ACC112 (cell line): ENCODE measurements around the gene RAB38.

Source experiments
- H2AFZ ChIP-seq: fragments of 200-600 bp; sonication (generic); one replicate; pipeline ENCODE4 v1.6.0; 2017; ENCODE audit warnings: antibody characterized with exemption, low read length; ENCODE audit not compliant: unreplicated experiment
- H3K27ac ChIP-seq: fragments of 200-600 bp; sonication (generic); 2 replicates; pipeline ENCODE4 v1.5.1; 2014; ENCODE audit warnings: low read depth, mild to moderate bottlenecking, antibody characterized with exemption, low read length, moderate library complexity
- H3K27me3 ChIP-seq: fragments of 200-600 bp; sonication (generic); 2 replicates; pipeline ENCODE4 v1.6.1; 2014; ENCODE audit warnings: mild to moderate bottlenecking, antibody characterized with exemption, low read length, moderate library complexity, mixed read lengths; ENCODE audit not compliant: insufficient read depth
- H3K36me3 ChIP-seq: fragments of 200-600 bp; sonication (generic); 2 replicates; pipeline ENCODE4 v1.6.1; 2016; ENCODE audit warnings: mild to moderate bottlenecking, antibody characterized with exemption, low read length, moderate library complexity, mixed read lengths; ENCODE audit not compliant: insufficient read depth
- H3K4me1 ChIP-seq: fragments of 200-600 bp; sonication (generic); one replicate; pipeline ENCODE4 v1.6.1; 2016; ENCODE audit warnings: low read length, mixed read lengths; ENCODE audit not compliant: insufficient read depth, unreplicated experiment, control insufficient read depth
- H3K4me3 ChIP-seq: fragments of 200-600 bp; sonication (generic); 2 replicates; pipeline ENCODE4 v1.5.1; 2014; ENCODE audit warnings: mild to moderate bottlenecking, low read depth, low read length
- H3K79me2 ChIP-seq: fragments of 200-600 bp; sonication (generic); one replicate; pipeline ENCODE4 v1.6.0; 2016; ENCODE audit warnings: low read length; ENCODE audit not compliant: control insufficient read depth, unreplicated experiment, insufficient read depth

Gene RAB38

DNA sequence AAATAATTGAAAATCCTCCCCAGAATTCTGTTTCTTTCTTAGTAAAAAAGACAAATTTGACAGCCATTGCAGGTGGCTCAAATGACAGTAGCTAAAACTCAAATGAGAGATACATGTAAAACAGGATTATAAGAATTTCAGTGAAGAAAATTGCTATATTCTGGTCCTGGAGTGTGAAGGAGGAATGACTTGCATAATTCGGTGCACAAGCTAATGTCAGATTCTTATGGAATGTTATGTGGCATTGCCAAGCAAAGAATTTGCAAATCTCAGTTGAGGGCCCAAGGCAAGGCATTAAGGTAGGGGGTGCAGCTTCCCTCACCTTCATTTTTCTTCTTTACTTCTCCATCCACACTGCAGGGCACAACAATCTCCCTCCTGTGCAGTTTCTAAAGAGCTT lies 35.4 kb downstream of the RAB38 start:
- Histone ChIP-seq H3K27ac (no peak overlapping the region), H3K79me2 (no peaks in the 10 kb centered on the region), H2AFZ (no peak overlapping the region), H3K36me3 (no peaks in the 10 kb centered on the region), H3K4me1 (no peaks in the 10 kb centered on the region), H3K4me3 (no peak overlapping the region), H3K27me3 (no peaks in the 10 kb centered on the region; the same call in 1 of the 2 replicates)

DNA sequence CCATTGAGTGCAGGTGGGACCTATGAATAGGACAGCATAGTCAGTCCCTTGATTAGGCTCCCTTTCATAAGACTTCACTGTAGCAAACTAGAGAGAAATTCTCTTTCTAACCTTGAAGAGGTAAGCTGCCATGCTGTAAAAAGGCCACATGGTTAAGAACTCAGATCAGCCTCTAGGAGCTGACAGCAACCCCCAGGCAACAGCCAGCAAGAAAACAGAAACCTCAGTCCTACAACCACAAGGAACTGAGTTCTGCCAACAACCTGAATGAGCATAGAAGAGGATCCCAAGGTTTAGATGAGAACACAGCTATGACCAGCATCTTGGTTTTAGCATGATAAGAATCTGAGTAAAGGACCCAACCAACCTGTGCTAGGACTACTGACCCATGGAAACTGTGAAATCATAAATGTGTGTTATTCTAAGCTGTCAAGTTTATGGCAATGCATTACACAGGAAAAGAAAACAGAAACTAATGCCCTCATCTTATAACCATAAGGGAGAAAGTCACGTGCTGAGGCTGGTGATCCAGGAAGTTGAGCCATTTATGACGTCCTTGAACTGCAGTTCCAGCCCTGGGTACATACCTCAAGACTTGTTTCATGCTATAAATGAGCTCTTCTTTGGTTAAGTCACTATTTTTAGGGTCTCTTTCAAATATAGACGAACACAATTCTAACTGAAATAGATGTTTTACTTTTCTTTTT lies 43.3 kb downstream of the RAB38 start:
- Histone ChIP-seq H3K27ac (no peak overlapping the region), H3K27me3 (peaks cover 7% of the 10 kb centered on the region), H3K4me3 (no peak overlapping the region), H3K4me1 (no peaks in the 10 kb centered on the region), H2AFZ (no peak overlapping the region), H3K36me3 (no peaks in the 10 kb centered on the region), H3K79me2 (no peaks in the 10 kb centered on the region)

DNA sequence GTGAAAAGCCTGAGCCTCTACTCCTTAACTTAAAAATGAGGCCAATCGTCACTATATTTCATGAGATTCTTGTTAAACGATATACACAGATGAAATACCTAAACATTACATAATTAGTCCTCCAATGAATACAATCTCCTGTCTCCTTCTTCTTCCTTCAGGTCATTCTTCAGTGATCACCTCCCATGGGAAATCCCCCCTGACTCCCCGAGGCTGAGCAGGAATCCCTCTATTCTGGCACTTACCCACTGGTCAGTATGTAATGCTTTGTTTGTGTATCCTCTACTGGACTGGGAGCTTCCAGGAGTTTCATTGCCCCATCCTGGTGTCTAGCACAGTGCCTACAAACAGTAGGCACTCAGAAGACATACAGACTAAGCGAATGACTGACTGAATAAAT lies 52.3 kb downstream of the RAB38 start:
- no peak overlapping the region for H3K27ac ChIP-seq
- H3K4me3 ChIP-seq = no peak overlapping the region
- no peaks in the 10 kb centered on the region for H3K36me3 ChIP-seq
- no peak overlapping the region for H2AFZ ChIP-seq
- H3K4me1 ChIP-seq = no peaks in the 10 kb centered on the region
- H3K79me2 ChIP-seq = no peaks in the 10 kb centered on the region
- peaks cover 5% of the 10 kb centered on the region; the same call in 1 of the 2 replicates for H3K27me3 ChIP-seq

DNA sequence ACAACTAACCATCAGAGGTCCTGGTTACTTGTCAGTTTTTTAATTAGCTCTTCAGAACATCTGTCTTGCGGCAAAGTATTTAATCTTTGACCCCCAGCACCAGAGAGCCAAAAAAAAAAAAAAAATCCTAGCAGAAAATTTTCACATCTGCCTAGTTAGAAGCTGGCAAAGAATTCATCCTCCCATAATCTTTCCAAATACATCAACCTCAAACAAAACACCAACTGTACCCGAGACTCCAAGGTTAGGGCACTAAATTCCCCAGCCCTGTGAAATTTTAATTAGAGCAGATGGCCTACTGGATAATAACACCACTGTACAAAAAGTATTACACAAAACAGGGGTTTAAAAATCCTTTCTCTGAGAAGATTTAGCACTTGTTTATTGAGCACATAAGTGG lies 55.7 kb downstream of the RAB38 start:
- H3K4me3 ChIP-seq = no peak overlapping the region
- H2AFZ ChIP-seq = no peak overlapping the region
- no peaks in the 10 kb centered on the region for H3K79me2 ChIP-seq
- 0 out of 2 replicates have a peak, but pooled peaks cover 5% of the 10 kb centered on the region for H3K27me3 ChIP-seq
- no peaks in the 10 kb centered on the region for H3K36me3 ChIP-seq
- H3K4me1 ChIP-seq = no peaks in the 10 kb centered on the region
- no peak overlapping the region for H3K27ac ChIP-seq

DNA sequence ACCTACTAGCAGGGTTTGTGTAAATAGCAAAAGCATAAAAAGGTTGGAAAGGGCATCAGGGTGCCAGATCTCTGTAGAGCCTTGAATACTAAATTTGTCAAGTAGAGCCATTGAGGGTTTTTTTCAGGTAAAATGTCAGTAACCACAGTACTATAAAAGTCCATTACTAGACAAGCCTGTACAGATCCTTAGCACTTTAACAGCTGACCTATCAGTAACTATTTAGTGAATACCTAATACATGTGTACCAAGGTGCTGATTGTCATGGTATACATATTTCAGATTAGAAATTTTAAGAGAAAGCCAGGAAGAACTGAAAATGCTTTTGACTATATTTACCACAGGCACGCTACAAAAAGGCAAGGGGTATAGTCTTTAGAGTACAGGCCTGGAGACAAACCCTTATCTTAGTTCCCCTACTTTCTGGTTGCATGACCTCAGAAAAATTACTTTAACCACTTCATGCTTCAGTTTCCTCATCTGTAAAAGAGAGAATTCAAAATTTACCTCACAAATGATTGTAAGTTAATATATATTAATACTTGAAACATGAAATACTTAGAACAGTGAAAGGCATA lies 57.9 kb downstream of the RAB38 start:
- H3K27ac ChIP-seq = no peak overlapping the region
- H3K4me1 ChIP-seq = no peaks in the 10 kb centered on the region
- no peaks in the 10 kb centered on the region for H3K27me3 ChIP-seq
- H3K36me3 ChIP-seq = no peaks in the 10 kb centered on the region
- H3K4me3 ChIP-seq = no peak overlapping the region
- no peak overlapping the region for H2AFZ ChIP-seq
- H3K79me2 ChIP-seq = no peaks in the 10 kb centered on the region

DNA sequence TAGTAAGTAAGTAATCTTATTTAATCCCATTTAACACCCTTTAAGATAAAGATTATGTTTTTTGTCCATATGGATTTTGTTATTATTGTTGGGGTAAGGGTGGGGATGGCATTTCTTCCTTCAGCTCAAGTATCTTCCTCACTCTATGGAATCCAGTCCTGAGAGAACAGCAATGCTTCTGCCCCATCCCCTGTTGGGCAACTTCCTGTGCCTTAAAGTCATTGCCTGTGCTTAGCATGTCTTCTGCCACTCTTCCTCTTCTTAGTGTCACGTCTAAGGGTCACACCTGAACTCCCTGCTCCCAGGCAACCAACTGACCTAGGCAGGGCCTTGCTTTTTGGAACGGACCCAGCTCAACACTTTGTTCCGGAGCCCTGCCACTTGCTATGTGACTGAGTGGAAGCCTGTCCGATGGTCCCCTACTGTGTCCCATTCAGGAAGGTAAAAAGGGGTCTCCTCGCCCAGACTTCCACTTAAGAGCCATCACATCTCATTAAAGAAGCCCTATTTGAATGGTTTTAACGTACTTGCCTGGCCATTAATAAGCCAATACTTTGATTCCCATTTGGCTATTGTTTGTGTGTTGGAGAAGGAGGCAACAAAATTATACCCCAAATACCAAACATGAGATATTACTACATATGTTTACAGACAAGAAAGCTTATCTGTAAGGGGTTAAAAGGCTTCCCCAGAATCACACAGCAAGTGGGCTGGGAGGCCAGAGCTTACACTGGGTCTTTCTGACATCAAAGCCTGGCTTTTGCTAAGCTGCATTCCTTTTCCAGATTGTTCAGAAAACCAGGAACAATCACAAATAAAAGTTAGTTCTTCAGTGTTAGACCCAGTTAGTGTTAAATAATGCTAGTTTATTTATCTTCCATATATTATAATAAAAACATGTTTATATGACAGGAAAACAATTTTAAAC lies 59.2 kb downstream of the RAB38 start:
- H3K79me2 ChIP-seq = no peaks in the 10 kb centered on the region
- no peak overlapping the region for H2AFZ ChIP-seq

DNA sequence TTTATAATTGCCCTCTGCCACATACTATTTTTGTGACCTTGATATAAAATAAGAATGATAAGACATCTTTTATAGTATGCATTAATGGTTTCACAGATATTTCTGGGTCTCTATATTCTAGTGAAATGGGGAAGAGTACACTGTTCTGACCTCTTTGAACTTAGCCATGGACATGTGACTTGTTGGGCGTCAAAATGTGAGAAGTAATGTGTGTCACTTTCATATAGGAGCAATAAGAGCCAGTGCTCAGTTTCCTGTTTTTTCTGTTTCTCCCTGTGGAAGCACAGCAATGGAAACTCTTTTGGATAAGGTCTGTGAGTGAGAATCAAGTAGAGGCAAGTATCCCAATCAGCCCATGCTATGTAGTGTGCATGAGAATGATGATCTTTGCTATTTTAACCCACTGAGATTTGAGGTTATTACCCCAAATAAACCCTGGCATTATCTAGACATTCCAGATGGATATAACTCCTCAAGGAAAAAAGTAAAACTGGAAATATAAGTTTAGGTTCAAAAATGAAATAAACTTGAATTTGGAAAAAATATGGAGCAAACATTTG lies 60.7 kb downstream of the RAB38 start:
- Histone ChIP-seq H2AFZ (no peak overlapping the region), H3K4me3 (no peak overlapping the region), H3K27ac (no peak overlapping the region), H3K36me3 (no peaks in the 10 kb centered on the region), H3K4me1 (no peaks in the 10 kb centered on the region), H3K79me2 (no peaks in the 10 kb centered on the region), H3K27me3 (no peaks in the 10 kb centered on the region)

More for the DNA sequence above, 59.2 kb downstream of the RAB38 start:
- no peak overlapping the region for H3K27ac ChIP-seq
- no peaks in the 10 kb centered on the region for H3K36me3 ChIP-seq
- no peaks in the 10 kb centered on the region for H3K4me1 ChIP-seq
- no peak overlapping the region for H3K4me3 ChIP-seq
- H3K27me3 ChIP-seq = no peaks in the 10 kb centered on the region

DNA sequence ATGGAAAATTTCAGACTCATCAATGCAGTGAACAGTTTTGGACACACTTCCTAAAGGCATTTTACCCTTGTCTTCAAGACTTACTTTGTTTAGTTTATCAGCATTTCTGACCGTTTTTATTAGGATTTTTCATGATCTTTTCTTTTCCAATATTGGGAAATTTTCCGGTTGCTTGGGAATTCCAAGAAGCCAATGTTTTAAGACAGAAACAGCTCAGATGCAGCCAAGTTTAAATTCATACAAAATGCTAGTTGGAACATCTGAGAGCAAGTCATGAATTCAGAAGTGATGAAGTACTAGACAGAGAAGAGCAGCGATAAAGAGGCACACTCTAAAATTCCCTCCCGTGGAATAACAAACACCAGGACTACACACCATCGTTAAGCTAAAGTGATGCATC lies 68.6 kb downstream of the RAB38 start:
- Histone ChIP-seq H3K36me3 (no peaks in the 10 kb centered on the region), H3K4me1 (no peaks in the 10 kb centered on the region), H3K79me2 (no peaks in the 10 kb centered on the region), H2AFZ (no peak overlapping the region), H3K27ac (no peak overlapping the region), H3K4me3 (no peak overlapping the region), H3K27me3 (no peaks in the 10 kb centered on the region)

DNA sequence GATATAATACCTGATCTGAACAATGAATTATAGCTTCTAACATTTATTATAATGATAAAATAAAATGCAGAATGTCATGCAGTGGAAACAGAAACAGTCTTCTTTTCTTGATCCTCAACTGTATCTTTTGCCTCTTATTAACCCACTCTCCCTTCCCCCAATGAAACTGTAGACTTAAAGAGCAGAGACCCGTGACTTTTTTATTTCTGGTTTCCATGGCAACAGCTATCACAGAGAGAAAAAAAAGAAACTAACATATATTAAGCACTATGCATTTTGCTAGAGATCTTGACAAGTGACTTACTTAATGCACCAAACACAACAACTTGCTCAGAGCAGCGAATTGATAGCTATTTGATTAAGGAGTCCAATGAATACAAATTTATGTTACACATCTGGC lies 69.3 kb downstream of the RAB38 start:
- no peaks in the 10 kb centered on the region for H3K4me1 ChIP-seq
- H3K27me3 ChIP-seq = no peaks in the 10 kb centered on the region
- H3K27ac ChIP-seq = no peak overlapping the region
- H3K36me3 ChIP-seq = no peaks in the 10 kb centered on the region
- no peaks in the 10 kb centered on the region for H3K79me2 ChIP-seq
- no peak overlapping the region for H2AFZ ChIP-seq
- no peak overlapping the region for H3K4me3 ChIP-seq

DNA sequence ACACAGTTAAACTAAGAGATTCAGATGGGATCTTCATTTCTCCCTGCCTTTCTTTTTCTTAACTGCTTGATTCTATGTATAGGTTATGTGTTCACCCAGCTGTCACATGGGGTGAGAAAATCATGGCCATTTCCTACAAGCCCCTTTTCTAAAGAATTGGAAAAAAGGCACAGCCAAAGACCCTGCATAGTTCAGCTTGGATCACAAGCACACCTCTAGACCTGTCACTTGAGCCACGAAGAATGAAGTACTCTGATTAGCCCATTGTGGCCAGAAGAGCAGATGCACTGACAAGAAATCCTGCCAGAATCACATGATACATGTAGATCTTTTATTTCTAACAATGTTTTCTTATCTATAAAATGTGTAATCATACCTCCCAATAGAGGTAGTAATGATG lies 69.7 kb downstream of the RAB38 start:
- no peak overlapping the region for H3K27ac ChIP-seq
- no peaks in the 10 kb centered on the region for H3K27me3 ChIP-seq
- no peak overlapping the region for H2AFZ ChIP-seq

More for the DNA sequence above, 69.7 kb downstream of the RAB38 start:
- no peaks in the 10 kb centered on the region for H3K36me3 ChIP-seq
- no peaks in the 10 kb centered on the region for H3K79me2 ChIP-seq
- no peaks in the 10 kb centered on the region for H3K4me1 ChIP-seq
- H3K4me3 ChIP-seq = no peak overlapping the region
